ENCODE data around the gene ITGA11.

DNA sequence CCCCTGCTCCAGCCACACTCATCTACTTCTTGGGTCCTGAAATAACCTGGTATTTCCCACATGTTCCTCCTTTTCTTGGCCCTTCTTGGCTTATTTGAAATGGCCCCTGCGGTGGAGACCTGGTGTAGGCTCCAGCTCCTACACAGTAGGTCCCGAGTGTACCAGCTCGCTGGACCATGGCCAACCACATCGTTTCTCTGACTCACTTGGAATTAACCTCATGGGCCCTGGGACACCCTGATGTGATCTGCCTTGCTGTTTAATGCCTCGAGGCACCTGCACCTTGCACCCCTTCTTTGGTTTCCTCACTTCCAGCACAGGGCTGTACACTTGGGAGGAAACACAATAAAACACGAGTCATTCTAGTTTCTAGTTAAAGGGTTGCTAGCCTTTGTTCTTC lies 94.1 kb downstream of the ITGA11 start:
- TF ChIP-seq, protein P1, sequence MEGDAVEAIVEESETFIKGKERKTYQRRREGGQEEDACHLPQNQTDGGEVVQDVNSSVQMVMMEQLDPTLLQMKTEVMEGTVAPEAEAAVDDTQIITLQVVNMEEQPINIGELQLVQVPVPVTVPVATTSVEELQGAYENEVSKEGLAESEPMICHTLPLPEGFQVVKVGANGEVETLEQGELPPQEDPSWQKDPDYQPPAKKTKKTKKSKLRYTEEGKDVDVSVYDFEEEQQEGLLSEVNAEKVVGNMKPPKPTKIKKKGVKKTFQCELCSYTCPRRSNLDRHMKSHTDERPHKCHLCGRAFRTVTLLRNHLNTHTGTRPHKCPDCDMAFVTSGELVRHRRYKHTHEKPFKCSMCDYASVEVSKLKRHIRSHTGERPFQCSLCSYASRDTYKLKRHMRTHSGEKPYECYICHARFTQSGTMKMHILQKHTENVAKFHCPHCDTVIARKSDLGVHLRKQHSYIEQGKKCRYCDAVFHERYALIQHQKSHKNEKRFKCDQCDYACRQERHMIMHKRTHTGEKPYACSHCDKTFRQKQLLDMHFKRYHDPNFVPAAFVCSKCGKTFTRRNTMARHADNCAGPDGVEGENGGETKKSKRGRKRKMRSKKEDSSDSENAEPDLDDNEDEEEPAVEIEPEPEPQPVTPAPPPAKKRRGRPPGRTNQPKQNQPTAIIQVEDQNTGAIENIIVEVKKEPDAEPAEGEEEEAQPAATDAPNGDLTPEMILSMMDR (IDR thresholded peaks at IDR 0.05 in 8 of 11, conservative IDR thresholded peaks at IDR 0.05 in 3 of 11) = no peak
- TF ChIP-seq POLR2A (IDR thresholded peaks at IDR 0.05) (no peak), POLR2AphosphoS5 (IDR thresholded peaks at IDR 0.05) (no peak)

All from spleen (tissue), 7 donors.